AG10803 (cell line): ENCODE results near the gene SEPTIN11.

ENCODE experiments used
- DNase-seq: peaks from one replicate; pipeline ENCODE4 v3.0.0; 2010; ENCODE audit warnings: low read depth
- H3K4me3 ChIP-seq: 2 replicates; pipeline ENCODE4 v1.5.1; 2011; ENCODE audit warnings: mild to moderate bottlenecking, low read length, control low read depth
- CTCF ChIP-seq: conservative IDR thresholded peaks from 2 replicates; pipeline ENCODE4 v1.5.1; 2011; ENCODE audit warnings: mild to moderate bottlenecking, low read length, control low read depth, inconsistent platforms

The SEPTIN11 gene

GRCh38 chr4:76969495-76969894, 19.9 kb downstream of the SEPTIN11 start:
- DNase-seq = no peak
- no peak overlapping the region for H3K4me3 ChIP-seq

GRCh38 chr4:76969941-76970529, 20.5 kb downstream of the SEPTIN11 start:
- DNase-seq = no peak

More at GRCh38 chr4:76969495-76969894, 19.9 kb downstream of the SEPTIN11 start:
- no peak for TF ChIP-seq CTCF

GRCh38 chr4:76972306-76972705, 22.8 kb downstream of the SEPTIN11 start:
- TF ChIP-seq CTCF = no peak
- H3K4me3 ChIP-seq = no peak overlapping the region
- no peak for DNase-seq

More at GRCh38 chr4:76969941-76970529, 20.5 kb downstream of the SEPTIN11 start:
- H3K4me3 ChIP-seq = no peak overlapping the region
- no peak for TF ChIP-seq CTCF

GRCh38 chr4:76974150-76974549, 24.6 kb downstream of the SEPTIN11 start:
- TF ChIP-seq CTCF = no peak
- DNase-seq = no peak
- no peak overlapping the region for H3K4me3 ChIP-seq

- TF ChIP-seq CTCF = no peak
These were observed 27.6 kb downstream of the SEPTIN11 start for GRCh38 chr4:76977113-76977512.

GRCh38 chr4:76977736-76978350, 28.3 kb downstream of the SEPTIN11 start:
- H3K4me3 ChIP-seq = no peak overlapping the region
- peak; percentile 85 for DNase-seq
- TF ChIP-seq CTCF = no peak

More at GRCh38 chr4:76977113-76977512, 27.6 kb downstream of the SEPTIN11 start:
- DNase-seq = no peak
- H3K4me3 ChIP-seq = no peak overlapping the region

GRCh38 chr4:76979236-76979635, 29.7 kb downstream of the SEPTIN11 start:
- no peak for TF ChIP-seq CTCF
- H3K4me3 ChIP-seq = no peak overlapping the region
- DNase-seq = no peak
